Measurements from ENCODE around the gene NRDE2. TPM values are rescaled to one million over a fixed set of nuclear protein-coding genes. Genes with fewer than 3 reads are reported as not detected.
A peak's percentile ranks its signal among the peaks of the same experiment; 100 is the strongest.
"Not testable (repeated sequence)": the region's sequence is repeated elsewhere in the genome, so short reads cannot be mapped to it uniquely, and the experiment has no call there.

Gene NRDE2
- total RNA-seq, 1 donor: 16.2 TPM

- no peak for DNase-seq (ENCODE audit: low read depth in 2 of 3, low spot score in 2 of 3)
Observed at GRCh38 chr14:90274808-90275457, 56.8 kb downstream of the NRDE2 start.

DNA sequence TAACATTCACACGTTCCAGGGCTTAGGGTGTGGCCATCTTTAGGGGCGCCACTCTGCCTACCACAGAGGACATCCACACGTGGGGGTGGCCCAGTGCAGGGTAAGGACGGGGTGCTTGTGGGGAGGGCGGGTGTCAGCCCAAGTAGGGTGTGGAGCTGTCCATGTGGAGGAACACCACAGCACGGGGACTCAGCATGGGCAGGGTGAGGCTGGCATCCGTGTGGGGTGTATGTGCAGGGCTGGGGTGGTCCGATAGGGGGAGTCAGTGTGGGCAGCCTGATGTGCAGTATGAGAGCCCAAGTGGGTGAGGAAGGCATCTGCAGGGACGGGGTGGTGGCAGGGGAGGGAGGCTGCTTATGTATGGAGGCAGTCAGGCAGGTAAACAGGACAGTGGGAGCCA lies 57.7 kb downstream of the NRDE2 start:
- no peak for DNase-seq (ENCODE audit: low read depth in 2 of 3, low spot score in 2 of 3)

- DNase-seq (ENCODE audit: low read depth in 2 of 3, low spot score in 2 of 3): no peak
Observed at GRCh38 chr14:90273532-90273931, 58.2 kb downstream of the NRDE2 start.

- no peak for DNase-seq (ENCODE audit: low read depth in 2 of 3, low spot score in 2 of 3)
Observed at GRCh38 chr14:90272523-90272922, 59.2 kb downstream of the NRDE2 start.

DNA sequence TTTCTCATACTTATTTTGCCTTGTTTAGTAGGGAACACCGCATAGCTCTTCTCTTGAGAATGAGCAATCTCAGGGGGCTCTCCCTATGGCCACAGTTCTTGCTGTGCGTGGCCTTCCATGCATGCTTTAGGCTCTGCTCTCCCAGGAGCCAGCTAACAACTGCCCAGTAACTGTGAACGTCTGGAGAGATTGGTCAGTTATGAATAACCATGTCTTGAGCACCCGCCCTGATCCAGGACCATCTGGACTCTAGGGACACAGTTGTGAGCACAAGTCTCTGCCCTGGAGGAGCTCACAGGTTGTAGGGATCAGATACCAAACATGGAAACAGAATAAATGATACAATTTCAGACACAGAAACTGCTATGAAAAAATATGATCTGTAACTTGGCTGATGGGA lies 63.3 kb downstream of the NRDE2 start:
- no peak for DNase-seq (ENCODE audit: low read depth in 2 of 3, low spot score in 2 of 3)

- DNase-seq (ENCODE audit: low read depth in 2 of 3, low spot score in 2 of 3): no peak
Observed at GRCh38 chr14:90266441-90267154, 65.1 kb downstream of the NRDE2 start.

DNA sequence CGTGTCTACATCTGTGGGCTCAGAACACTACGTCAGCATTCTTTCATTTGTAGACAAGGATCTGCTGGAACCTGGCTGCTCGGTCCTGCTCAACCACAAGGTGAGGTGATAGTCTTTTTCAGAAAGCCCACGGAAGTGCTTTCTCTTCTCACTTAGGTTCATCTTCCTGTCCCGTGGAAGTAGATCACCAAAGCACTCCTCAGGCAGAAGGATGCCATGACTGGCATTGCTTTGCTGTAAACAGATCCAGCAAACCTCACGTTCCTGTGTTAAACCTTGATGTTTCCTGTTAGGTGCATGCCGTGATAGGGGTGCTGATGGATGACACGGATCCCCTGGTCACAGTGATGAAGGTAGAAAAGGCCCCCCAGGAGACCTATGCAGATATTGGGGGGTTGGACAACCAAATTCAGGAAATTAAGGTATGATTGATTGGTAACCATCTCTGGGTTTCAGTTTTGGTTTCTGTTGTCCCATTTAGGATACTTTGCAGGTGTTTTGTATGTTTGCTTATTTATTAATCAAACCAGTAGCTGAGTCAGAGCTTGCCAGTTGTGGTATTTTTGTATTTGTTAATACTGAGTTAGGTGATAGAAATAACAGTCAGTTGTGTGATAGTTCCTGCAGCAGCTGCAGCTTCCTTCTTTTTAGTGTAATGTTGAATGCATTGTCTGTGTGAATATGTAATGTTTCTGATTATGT lies 67.8 kb downstream of the NRDE2 start:
- no peak for DNase-seq (ENCODE audit: low read depth in 2 of 3, low spot score in 2 of 3)

DNA sequence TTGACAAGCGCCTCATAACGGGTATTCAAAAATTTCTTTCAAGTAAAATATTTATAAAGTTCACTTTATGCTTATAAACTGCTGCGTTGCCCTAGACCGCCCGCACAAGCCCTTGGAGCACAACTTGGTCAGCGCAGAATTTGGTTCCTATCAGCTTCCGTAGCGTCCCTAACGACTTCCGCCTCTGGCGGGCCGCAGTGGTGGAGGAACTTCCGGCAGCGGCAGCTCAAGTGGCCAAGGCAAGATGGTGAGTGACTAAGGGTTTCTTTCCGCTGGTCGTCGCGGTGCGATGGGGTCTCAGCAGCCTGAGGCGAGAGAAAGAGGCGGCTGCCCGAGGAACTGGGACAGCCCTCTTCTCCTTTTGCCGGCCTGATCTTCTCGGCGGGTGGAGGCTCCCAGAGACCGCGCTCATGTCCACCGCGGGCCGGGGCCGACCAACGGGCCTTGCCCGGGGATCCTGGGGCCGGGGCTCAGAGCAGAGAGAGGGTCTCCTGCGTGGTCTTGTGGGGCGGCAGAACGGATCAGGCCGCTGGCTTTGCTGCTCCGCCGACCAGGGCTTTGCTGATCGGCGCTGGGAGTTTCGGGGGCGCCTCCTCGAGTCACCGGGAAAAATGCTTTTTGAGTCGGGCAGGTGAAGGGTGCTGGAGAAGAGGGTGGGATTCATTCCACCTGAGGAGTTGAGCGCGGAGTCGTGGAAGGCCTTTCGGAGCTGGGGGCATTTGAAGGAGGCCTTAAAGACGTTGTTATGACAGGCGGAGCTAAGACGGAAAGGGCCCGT lies 75.2 kb downstream of the NRDE2 start, which contains the start of gene PSMC1:
TSS of gene PSMC1 (plus strand) at position 200 of the 778 bp plus-strand sequence. CDS start at position 245, 45 bp downstream.
- peak; percentile 70 to 96 (median 90) for DNase-seq (ENCODE audit: low read depth in 2 of 3, low spot score in 2 of 3)

- DNase-seq (ENCODE audit: low read depth in 2 of 3, low spot score in 2 of 3): peak in 1 of 3 donors; percentile 32
Observed at GRCh38 chr14:90255871-90256270, 75.9 kb downstream of the NRDE2 start.

GRCh38 chr14:90253826-90254225 lies 77.9 kb downstream of the NRDE2 start:
- DNase-seq (ENCODE audit: low read depth in 2 of 3, low spot score in 2 of 3): no peak

- no peak for DNase-seq (ENCODE audit: low read depth in 2 of 3, low spot score in 2 of 3)
Observed at GRCh38 chr14:90248594-90248993, 83.1 kb downstream of the NRDE2 start.

- not testable (repeated sequence) for DNase-seq (ENCODE audit: low read depth in 2 of 3, low spot score in 2 of 3)
Observed at GRCh38 chr14:90247441-90247840, 84.3 kb downstream of the NRDE2 start.

GRCh38 chr14:90246936-90247335 lies 84.8 kb downstream of the NRDE2 start:
- no peak for DNase-seq (ENCODE audit: low read depth in 2 of 3, low spot score in 2 of 3)

- DNase-seq (ENCODE audit: low read depth in 2 of 3, low spot score in 2 of 3): no peak
Observed at GRCh38 chr14:90242444-90242843, 89.3 kb downstream of the NRDE2 start.

- peak in 1 of 3 donors; percentile 10 for DNase-seq (ENCODE audit: low read depth in 2 of 3, low spot score in 2 of 3)
Observed at GRCh38 chr14:90239139-90239538, 92.6 kb downstream of the NRDE2 start.

GRCh38 chr14:90235179-90235976 lies 96.4 kb downstream of the NRDE2 start:
- DNase-seq (ENCODE audit: low read depth in 2 of 3, low spot score in 2 of 3): peak in 2 of 3 donors; percentile 46 to 65

GRCh38 chr14:90229942-90230341 lies 101.8 kb downstream of the NRDE2 start:
- DNase-seq (ENCODE audit: low read depth in 2 of 3, low spot score in 2 of 3): not testable (repeated sequence)

GRCh38 chr14:90228478-90228877 lies 103.3 kb downstream of the NRDE2 start:
- no peak for DNase-seq (ENCODE audit: low read depth in 2 of 3, low spot score in 2 of 3)
